K562 (cell line): Measurements from ENCODE around the gene AKR1C3. TPM values are rescaled to one million over a fixed set of nuclear protein-coding genes. Genes with fewer than 3 reads are reported as not detected.

Experiments used
- ATF2 ChIP-seq: sonication (generic); formaldehyde crosslinking; IDR thresholded peaks from 2 replicates; pipeline ENCODE4 v1.8.1; 2022; ENCODE audit warnings: missing genetic modification reagents
- BDP1 ChIP-seq: IDR thresholded peaks from 3 replicates; pipeline ENCODE4 v1.6.1; 2011; ENCODE audit not compliant: insufficient read length, insufficient read depth
- CBFA2T2 ChIP-seq: fragments of 450-650 bp; conservative IDR thresholded peaks from 2 replicates; pipeline ENCODE4 v1.6.1; 2017; ENCODE audit warnings: mild to moderate bottlenecking
- CTBP1 ChIP-seq: fragments of 450-650 bp; IDR thresholded peaks from 2 replicates; pipeline ENCODE4 v1.6.1; 2016; ENCODE audit warnings: borderline replicate concordance
- CXXC5 ChIP-seq: fragments of 250-450 bp; sonication (Bioruptor Pico); IDR thresholded peaks from 2 replicates; pipeline ENCODE4 v1.8.0; 2022; ENCODE audit warnings: inconsistent platforms, mild to moderate bottlenecking, moderate library complexity
- ESRRA ChIP-seq: fragments of 450-650 bp; IDR thresholded peaks from 2 replicates; pipeline ENCODE4 v1.6.1; 2014; ENCODE audit warnings: low read depth, mild to moderate bottlenecking, moderate library complexity, borderline replicate concordance
- HLTF ChIP-seq: fragments of 450-650 bp; IDR thresholded peaks from 2 replicates; pipeline ENCODE4 v1.6.1; 2016
- HMG20B ChIP-seq: fragments of 250-450 bp; sonication (Bioruptor Pico); IDR thresholded peaks from 2 replicates; pipeline ENCODE4 v1.5.0; 2021; ENCODE audit warnings: mild to moderate bottlenecking
- ILF3 ChIP-seq: fragments of 450-650 bp; IDR thresholded peaks from 2 replicates; pipeline ENCODE4 v1.6.1; 2018; ENCODE audit warnings: antibody characterized with exemption, mild to moderate bottlenecking, moderate library complexity, borderline replicate concordance
- NR4A1 ChIP-seq, 2 experiments: fragments of 250-450 bp in 1 of 2; fragments of 450-650 bp in 1 of 2; sonication (Bioruptor Pico) in 1 of 2; IDR thresholded peaks; 2 replicates each; pipeline versions ENCODE4 v1.4.0 to v1.6.1; 2016 to 2020; ENCODE audit warnings: mild to moderate bottlenecking in 2 of 2, missing compliant biosample characterization in 1 of 2, missing genetic modification characterization in 1 of 2, moderate library complexity in 1 of 2
- PCBP1 ChIP-seq: fragments of 200-400 bp; formaldehyde crosslinking; IDR thresholded peaks from 2 replicates; pipeline ENCODE4 v1.6.1; 2018; ENCODE audit warnings: mild to moderate bottlenecking, low read depth, low read length; ENCODE audit not compliant: poor library complexity, severe bottlenecking
- POLR2G ChIP-seq: fragments of 200-400 bp; formaldehyde crosslinking; IDR thresholded peaks from 2 replicates; pipeline ENCODE4 v1.6.1; 2017; ENCODE audit warnings: low read depth, mild to moderate bottlenecking, antibody characterized with exemption, low read length, moderate library complexity
- POLR2H ChIP-seq: IDR thresholded peaks from 2 replicates; pipeline ENCODE4 v1.6.1; 2016; ENCODE audit warnings: missing genetic modification characterization, low read depth, mild to moderate bottlenecking, control low read depth, missing compliant biosample characterization, moderate library complexity
- STAT5A ChIP-seq: IDR thresholded peaks from 2 replicates; pipeline ENCODE4 v1.6.1; 2012; ENCODE audit warnings: low read length, inconsistent platforms, borderline replicate concordance
- XRCC5 ChIP-seq: fragments of 200-400 bp; formaldehyde crosslinking; IDR thresholded peaks from 2 replicates; pipeline ENCODE4 v1.6.1; 2017; ENCODE audit warnings: low read depth, mild to moderate bottlenecking, low read length
- ZFP36 ChIP-seq: fragments of 150-350 bp; IDR thresholded peaks from 2 replicates; pipeline ENCODE4 v1.6.1; 2018; ENCODE audit warnings: low read length, low read depth; ENCODE audit not compliant: partially characterized antibody
- ZKSCAN3 ChIP-seq: fragments of 250-450 bp; sonication (Bioruptor Pico); IDR thresholded peaks from 2 replicates; pipeline ENCODE4 v1.4.0; 2020
- ZNF146 ChIP-seq: IDR thresholded peaks from one replicate; pipeline ENCODE4 v1.6.1; 2018; ENCODE audit warnings: missing compliant biosample characterization; ENCODE audit not compliant: unreplicated experiment
- ZNF41 ChIP-seq: fragments of 250-450 bp; sonication (Bioruptor Pico); conservative IDR thresholded peaks from 2 replicates; pipeline ENCODE4 v1.4.0; 2020; ENCODE audit warnings: mild to moderate bottlenecking
- polyA plus RNA-seq, 8 experiments: library from polyadenylated mRNA; depleted of rRNA in 4 of 8; stranded (reverse) in 5 of 8; unstranded in 3 of 8; fragments of >200 nt; fragmentation: Nextera tagmentation in 2 of 8; fragmentation: Illumina TruSeq in 1 of 8; extraction: Ambion mirVana in 2 of 8; extraction: Trizol in 1 of 8; gene quantifications; 2 replicates each; pipeline versions ENCODE4 v1.2.1 to v1.2.3, GENCODE V29; 2011 to 2014; ENCODE audit warnings: inconsistent platforms in 1 of 8, missing spikeins in 1 of 8
- total RNA-seq, 7 experiments: library from RNA; depleted of rRNA in 6 of 7; stranded (reverse); fragments of >200 nt in 6 of 7; fragmentation: Illumina TruSeq in 2 of 7; extraction: Trizol in 2 of 7; gene quantifications; 2 replicates each; pipeline versions ENCODE4 v1.2.1 to v1.2.3, GENCODE V29; 2011 to 2021; ENCODE audit warnings: low replicate concordance in 1 of 7
- TF ChIP-seq, protein P1 (sequence below): sonication (generic); formaldehyde crosslinking; IDR thresholded peaks from 2 replicates; pipeline ENCODE4 v1.8.0; 2022; ENCODE audit warnings: missing genetic modification reagents, mild to moderate bottlenecking, borderline replicate concordance
- TF ChIP-seq, protein P2 (sequence below): fragments of 250-450 bp; sonication (Bioruptor Pico); IDR thresholded peaks from 2 replicates; pipeline ENCODE4 v1.5.1; 2021; ENCODE audit warnings: mild to moderate bottlenecking
- TF ChIP-seq, protein P3 (sequence below): fragments of 450-650 bp; IDR thresholded peaks from 2 replicates; pipeline ENCODE4 v1.6.1; 2016; ENCODE audit warnings: mild to moderate bottlenecking

AKR1C3 gene
- total and polyA plus RNA-seq, 9 of the 15 experiments (the other 6 are each of a cell fraction or from before 2014, with no cell fraction given), result 4.6 to 20.4 (median 10.1) TPM

DNA sequence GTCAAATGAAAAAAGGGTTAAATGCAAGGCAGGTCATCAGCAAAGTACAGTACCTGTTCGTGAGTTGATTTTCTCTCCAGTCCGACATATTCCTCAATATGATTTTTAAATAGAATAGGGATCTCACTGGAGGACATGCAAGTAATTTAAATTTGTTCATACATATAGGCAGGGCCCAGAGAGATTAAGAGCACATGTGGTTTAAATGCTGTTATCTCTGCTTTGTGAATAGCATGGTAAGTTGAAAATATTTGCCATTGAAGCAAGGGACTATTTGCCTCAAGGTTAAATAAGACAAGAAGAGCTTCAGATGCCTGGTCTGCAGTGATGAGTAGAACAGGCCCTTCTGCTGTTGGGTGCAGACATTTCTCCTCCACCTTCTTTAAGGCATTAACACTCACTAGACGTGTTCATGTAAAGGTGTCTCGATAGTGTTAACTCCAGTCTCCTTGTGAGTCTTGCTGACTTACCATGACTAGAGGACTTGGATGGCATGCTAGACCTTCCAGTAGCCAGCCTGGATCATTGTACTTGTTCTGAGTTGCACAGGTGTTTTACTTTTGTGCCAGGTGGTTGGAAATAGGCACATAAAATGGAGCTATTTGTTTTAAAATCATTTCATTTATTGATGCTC, 15.6 kb upstream of the AKR1C3 start (continued):
- TF ChIP-seq HLTF, result no peak
- no peak for TF ChIP-seq ZKSCAN3 (CRISPR knock-in tag)
- TF ChIP-seq ATF2, result no peak
- no peak for TF ChIP-seq XRCC5
- TF ChIP-seq ZFP36, result no peak
- no peak for TF ChIP-seq POLR2H (tag)
- TF ChIP-seq ZNF41 (CRISPR knock-in tag), result no peak
- TF ChIP-seq CBFA2T2, result no peak
- no peak for TF ChIP-seq PCBP1
- no peak for TF ChIP-seq ZNF146 (CRISPR knock-in tag)
- no peak for TF ChIP-seq STAT5A
- TF ChIP-seq BDP1, result no peak
- TF ChIP-seq, protein P1, sequence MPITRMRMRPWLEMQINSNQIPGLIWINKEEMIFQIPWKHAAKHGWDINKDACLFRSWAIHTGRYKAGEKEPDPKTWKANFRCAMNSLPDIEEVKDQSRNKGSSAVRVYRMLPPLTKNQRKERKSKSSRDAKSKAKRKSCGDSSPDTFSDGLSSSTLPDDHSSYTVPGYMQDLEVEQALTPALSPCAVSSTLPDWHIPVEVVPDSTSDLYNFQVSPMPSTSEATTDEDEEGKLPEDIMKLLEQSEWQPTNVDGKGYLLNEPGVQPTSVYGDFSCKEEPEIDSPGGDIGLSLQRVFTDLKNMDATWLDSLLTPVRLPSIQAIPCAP, result no peak
- peak; percentile 44; the same call in 1 of the 2 replicates for TF ChIP-seq CTBP1
- no peak for TF ChIP-seq ILF3
- TF ChIP-seq POLR2G, result no peak
- TF ChIP-seq ESRRA, result peak; percentile 41; the same call in 1 of the 2 replicates
- no peak for TF ChIP-seq NR4A1 (CRISPR knock-in tag; IDR thresholded peaks at IDR 0.05)
- TF ChIP-seq NR4A1 (tag; IDR thresholded peaks at IDR 0.05), result no peak
- TF ChIP-seq CXXC5 (CRISPR knock-in tag), result peak; percentile 41
- no peak for TF ChIP-seq HMG20B (CRISPR knock-in tag)
- TF ChIP-seq, protein P2, sequence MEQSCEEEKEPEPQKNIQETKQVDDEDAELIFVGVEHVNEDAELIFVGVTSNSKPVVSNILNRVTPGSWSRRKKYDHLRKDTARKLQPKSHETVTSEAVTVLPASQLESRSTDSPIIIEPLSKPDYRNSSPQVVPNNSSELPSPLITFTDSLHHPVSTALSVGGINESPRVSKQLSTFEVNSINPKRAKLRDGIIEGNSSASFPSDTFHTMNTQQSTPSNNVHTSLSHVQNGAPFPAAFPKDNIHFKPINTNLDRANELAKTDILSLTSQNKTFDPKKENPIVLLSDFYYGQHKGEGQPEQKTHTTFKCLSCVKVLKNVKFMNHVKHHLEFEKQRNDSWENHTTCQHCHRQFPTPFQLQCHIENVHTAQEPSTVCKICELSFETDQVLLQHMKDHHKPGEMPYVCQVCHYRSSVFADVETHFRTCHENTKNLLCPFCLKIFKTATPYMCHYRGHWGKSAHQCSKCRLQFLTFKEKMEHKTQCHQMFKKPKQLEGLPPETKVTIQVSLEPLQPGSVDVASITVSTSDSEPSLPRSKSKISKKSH, result no peak
- TF ChIP-seq, protein P3, sequence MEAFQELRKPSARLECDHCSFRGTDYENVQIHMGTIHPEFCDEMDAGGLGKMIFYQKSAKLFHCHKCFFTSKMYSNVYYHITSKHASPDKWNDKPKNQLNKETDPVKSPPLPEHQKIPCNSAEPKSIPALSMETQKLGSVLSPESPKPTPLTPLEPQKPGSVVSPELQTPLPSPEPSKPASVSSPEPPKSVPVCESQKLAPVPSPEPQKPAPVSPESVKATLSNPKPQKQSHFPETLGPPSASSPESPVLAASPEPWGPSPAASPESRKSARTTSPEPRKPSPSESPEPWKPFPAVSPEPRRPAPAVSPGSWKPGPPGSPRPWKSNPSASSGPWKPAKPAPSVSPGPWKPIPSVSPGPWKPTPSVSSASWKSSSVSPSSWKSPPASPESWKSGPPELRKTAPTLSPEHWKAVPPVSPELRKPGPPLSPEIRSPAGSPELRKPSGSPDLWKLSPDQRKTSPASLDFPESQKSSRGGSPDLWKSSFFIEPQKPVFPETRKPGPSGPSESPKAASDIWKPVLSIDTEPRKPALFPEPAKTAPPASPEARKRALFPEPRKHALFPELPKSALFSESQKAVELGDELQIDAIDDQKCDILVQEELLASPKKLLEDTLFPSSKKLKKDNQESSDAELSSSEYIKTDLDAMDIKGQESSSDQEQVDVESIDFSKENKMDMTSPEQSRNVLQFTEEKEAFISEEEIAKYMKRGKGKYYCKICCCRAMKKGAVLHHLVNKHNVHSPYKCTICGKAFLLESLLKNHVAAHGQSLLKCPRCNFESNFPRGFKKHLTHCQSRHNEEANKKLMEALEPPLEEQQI, result no peak
